ENCODE results near the gene MYLK4.
A peak's percentile ranks its signal among the peaks of the same experiment; 100 is the strongest.

MYLK4 gene

GRCh38 chr6:2754911-2755310 lies 4.2 kb upstream of the MYLK4 start:
- DNase-seq = no peak

GRCh38 chr6:2754393-2754792 lies 3.7 kb upstream of the MYLK4 start:
- DNase-seq = no peak

- DNase-seq = no peak
Observed at GRCh38 chr6:2753743-2754142, 3.0 kb upstream of the MYLK4 start.

- DNase-seq = no peak
Observed at GRCh38 chr6:2753110-2753489, 2.4 kb upstream of the MYLK4 start.

GRCh38 chr6:2752477-2753109 lies 1.9 kb upstream of the MYLK4 start:
- no peak for DNase-seq

- DNase-seq = no peak
Observed at GRCh38 chr6:2751871-2752270, 1.1 kb upstream of the MYLK4 start.

- DNase-seq = peak; percentile 36
Observed at GRCh38 chr6:2749969-2750600, 637 bp downstream of the MYLK4 start.

- no peak for DNase-seq
Observed at GRCh38 chr6:2748183-2748582, 2.5 kb downstream of the MYLK4 start.

GRCh38 chr6:2746557-2747061 lies 4.1 kb downstream of the MYLK4 start:
- no peak for DNase-seq

- DNase-seq = no peak
Observed at GRCh38 chr6:2745246-2745645, 5.5 kb downstream of the MYLK4 start.

- DNase-seq = no peak
Observed at GRCh38 chr6:2744778-2745177, 5.9 kb downstream of the MYLK4 start.

- no peak for DNase-seq
Observed at GRCh38 chr6:2744209-2744771, 6.4 kb downstream of the MYLK4 start.

- DNase-seq = no peak
Observed at GRCh38 chr6:2743280-2744208, 7.2 kb downstream of the MYLK4 start.

GRCh38 chr6:2741756-2742155 lies 9.0 kb downstream of the MYLK4 start:
- no peak for DNase-seq

GRCh38 chr6:2740581-2740980 lies 10.1 kb downstream of the MYLK4 start:
- DNase-seq = no peak

GRCh38 chr6:2739335-2739734 lies 11.4 kb downstream of the MYLK4 start:
- DNase-seq = no peak

- no peak for DNase-seq
Observed at GRCh38 chr6:2738373-2738979, 12.2 kb downstream of the MYLK4 start.

GRCh38 chr6:2737885-2738284 lies 12.8 kb downstream of the MYLK4 start:
- DNase-seq = no peak

- no peak for DNase-seq
Observed at GRCh38 chr6:2734488-2735166, 16.1 kb downstream of the MYLK4 start.

GRCh38 chr6:2733736-2734480 lies 16.8 kb downstream of the MYLK4 start:
- DNase-seq = no peak

- DNase-seq = peak; percentile 23
Observed at GRCh38 chr6:2733324-2733723, 17.4 kb downstream of the MYLK4 start.

Measured in stimulated activated naive CD4-positive, alpha-beta T cell treated with Interleukin-2 at 50 U/mL for 16 hours (primary cell).